HL-60 (cell line): ENCODE measurements around the gene BMP7.

Source experiments
- DNase-seq, 2 experiments: peaks; one replicate each; pipeline ENCODE4 v3.0.0-alpha.2; 2010 to 2020; ENCODE audit warnings: low read depth in 1 of 2, low spot score in 1 of 2
- H3K27ac ChIP-seq: fragments of 250-450 bp; sonication (Bioruptor Pico); replicated peaks from 2 replicates; pipeline ENCODE4 v1.5.1; 2020; ENCODE audit warnings: mild to moderate bottlenecking, moderate library complexity
- H3K27me3 ChIP-seq: fragments of 250-450 bp; sonication (Bioruptor Pico); 2 replicates; pipeline ENCODE4 v1.5.1; 2021; ENCODE audit warnings: mild to moderate bottlenecking, moderate library complexity; ENCODE audit not compliant: insufficient read depth, poor library complexity, severe bottlenecking
- H3K4me3 ChIP-seq: replicated peaks from 2 replicates; pipeline ENCODE4 v1.5.1; 2011; ENCODE audit warnings: mild to moderate bottlenecking, control low read depth, low read length; ENCODE audit not compliant: insufficient read depth
- CTCF ChIP-seq: IDR thresholded peaks from one replicate; pipeline ENCODE4 v1.5.1; 2011; ENCODE audit warnings: low read length, control low read depth, inconsistent platforms; ENCODE audit not compliant: insufficient read depth
- GABPA ChIP-seq: IDR thresholded peaks from 2 replicates; pipeline ENCODE4 v1.6.1; 2012; ENCODE audit warnings: low read depth
- POLR2AphosphoS5 ChIP-seq: IDR thresholded peaks from 2 replicates; pipeline ENCODE4 v1.6.1; 2012; ENCODE audit warnings: low read depth
- REST ChIP-seq: IDR thresholded peaks from 2 replicates; pipeline ENCODE4 v1.6.1; 2012; ENCODE audit warnings: low read depth; ENCODE audit not compliant: insufficient replicate concordance
- SPI1 ChIP-seq: IDR thresholded peaks from 2 replicates; pipeline ENCODE4 v1.6.1; 2012; ENCODE audit warnings: low read depth, mild to moderate bottlenecking, borderline replicate concordance

Gene BMP7

GRCh38 chr20:57190536-57191264 lies 75.7 kb downstream of the BMP7 start:
- H3K27ac ChIP-seq, result no peak overlapping the region
- TF ChIP-seq POLR2AphosphoS5 (no peak), SPI1 (no peak), REST (no peak), CTCF (no peak), GABPA (no peak)
- H3K4me3 ChIP-seq, result no peak overlapping the region
- no peak for DNase-seq
- H3K27me3 ChIP-seq, result no peaks in the 10 kb centered on the region

- H3K4me3 ChIP-seq, result no peak overlapping the region
- DNase-seq, result no peak
- H3K27ac ChIP-seq, result no peak overlapping the region
- TF ChIP-seq CTCF (no peak), GABPA (no peak), POLR2AphosphoS5 (no peak), REST (no peak), SPI1 (no peak)
- no peaks in the 10 kb centered on the region for H3K27me3 ChIP-seq
These were observed 76.7 kb downstream of the BMP7 start for GRCh38 chr20:57189713-57190112.

- no peak for DNase-seq
- no peak overlapping the region for H3K27ac ChIP-seq
- H3K27me3 ChIP-seq, result no peaks in the 10 kb centered on the region
- no peak overlapping the region for H3K4me3 ChIP-seq
- TF ChIP-seq GABPA (no peak), SPI1 (no peak), POLR2AphosphoS5 (no peak)
These were observed 77.8 kb downstream of the BMP7 start for GRCh38 chr20:57188576-57189079.

- TF ChIP-seq SPI1, result no peak
- no peak for DNase-seq
- no peak overlapping the region for H3K4me3 ChIP-seq
- H3K27me3 ChIP-seq, result no peaks in the 10 kb centered on the region
- H3K27ac ChIP-seq, result no peak overlapping the region
These were observed 78.4 kb downstream of the BMP7 start for GRCh38 chr20:57188056-57188455.
